Measurements from ENCODE around the gene AKR1D1. TPM values are rescaled to one million over a fixed set of nuclear protein-coding genes. Genes with fewer than 3 reads are reported as not detected.

AKR1D1 gene
- total RNA-seq, 1 experiment from 2014 or later: not detected

GRCh38 chr7:138115047-138115446 is 38.8 kb downstream of the AKR1D1 start:
- intact Hi-C loops (cut with micrococcal nuclease): no loop called here
- POLR2A ChIA-PET (ENCODE audit: unreplicated experiment): no interaction called here
- no peak for DNase-seq
- Histone ChIP-seq H3K36me3 (ENCODE audit: low read depth, low read length) (no peaks in the 10 kb centered on the region), H4K20me1 (ENCODE audit: low read length) (no peaks in the 10 kb centered on the region), H3K4me2 (ENCODE audit: low read length) (no peak overlapping the region), H3F3A (ENCODE audit: low read length, unreplicated experiment) (no peaks in the 10 kb centered on the region), H3K27me3 (ENCODE audit: low read length) (no peaks in the 10 kb centered on the region), H3K4me3 (ENCODE audit: low read length) (no peak overlapping the region), H2AFZ (ENCODE audit: low read length) (no peak overlapping the region), H3K4me1 (ENCODE audit: insufficient read depth, low read length) (peaks cover 6% of the 10 kb centered on the region; the same call in 1 of the 2 replicates), H3K79me2 (ENCODE audit: low read length) (no peaks in the 10 kb centered on the region), H3K9me3 (ENCODE audit: low read length) (no peaks in the 10 kb centered on the region), H3K9ac (ENCODE audit: low read length) (no peak overlapping the region), H3K27ac (ENCODE audit: low read length) (no peak overlapping the region), H3K9me2 (replicated peaks; ENCODE audit: low read length) (no peaks in the 10 kb centered on the region)
- CTCF ChIA-PET: no interaction called here
- ATAC-seq: no peak
- TF ChIP-seq EZH2phosphoT487 (IDR thresholded peaks at IDR 0.05; ENCODE audit: borderline replicate concordance, low read length): no peak
- TF ChIP-seq, protein P1, sequence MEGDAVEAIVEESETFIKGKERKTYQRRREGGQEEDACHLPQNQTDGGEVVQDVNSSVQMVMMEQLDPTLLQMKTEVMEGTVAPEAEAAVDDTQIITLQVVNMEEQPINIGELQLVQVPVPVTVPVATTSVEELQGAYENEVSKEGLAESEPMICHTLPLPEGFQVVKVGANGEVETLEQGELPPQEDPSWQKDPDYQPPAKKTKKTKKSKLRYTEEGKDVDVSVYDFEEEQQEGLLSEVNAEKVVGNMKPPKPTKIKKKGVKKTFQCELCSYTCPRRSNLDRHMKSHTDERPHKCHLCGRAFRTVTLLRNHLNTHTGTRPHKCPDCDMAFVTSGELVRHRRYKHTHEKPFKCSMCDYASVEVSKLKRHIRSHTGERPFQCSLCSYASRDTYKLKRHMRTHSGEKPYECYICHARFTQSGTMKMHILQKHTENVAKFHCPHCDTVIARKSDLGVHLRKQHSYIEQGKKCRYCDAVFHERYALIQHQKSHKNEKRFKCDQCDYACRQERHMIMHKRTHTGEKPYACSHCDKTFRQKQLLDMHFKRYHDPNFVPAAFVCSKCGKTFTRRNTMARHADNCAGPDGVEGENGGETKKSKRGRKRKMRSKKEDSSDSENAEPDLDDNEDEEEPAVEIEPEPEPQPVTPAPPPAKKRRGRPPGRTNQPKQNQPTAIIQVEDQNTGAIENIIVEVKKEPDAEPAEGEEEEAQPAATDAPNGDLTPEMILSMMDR (conservative IDR thresholded peaks at IDR 0.05; ENCODE audit: low read depth, low read length): no peak
- no peak for TF ChIP-seq EZH2 (IDR thresholded peaks at IDR 0.05; ENCODE audit: low read length, unreplicated experiment)
- BruUV-seq (replicated peaks): no TSS peak

GRCh38 chr7:138116141-138116540 is 39.9 kb downstream of the AKR1D1 start:
- no peaks in the 10 kb centered on the region for H3K79me2 ChIP-seq (ENCODE audit: low read length)
- H3K9me2 ChIP-seq (replicated peaks; ENCODE audit: low read length): no peaks in the 10 kb centered on the region
- ChIA-PET POLR2A (ENCODE audit: unreplicated experiment) (no interaction called here), CTCF (no interaction called here)
- intact Hi-C loops (cut with micrococcal nuclease): no loop called here
- no peaks in the 10 kb centered on the region for H3F3A ChIP-seq (ENCODE audit: low read length, unreplicated experiment)
- peaks cover 6% of the 10 kb centered on the region; the same call in 1 of the 2 replicates for H3K4me1 ChIP-seq (ENCODE audit: insufficient read depth, low read length)
- H3K4me2 ChIP-seq (ENCODE audit: low read length): no peak overlapping the region
- H3K9me3 ChIP-seq (ENCODE audit: low read length): no peaks in the 10 kb centered on the region
- no peak overlapping the region for H2AFZ ChIP-seq (ENCODE audit: low read length)
- H4K20me1 ChIP-seq (ENCODE audit: low read length): no peaks in the 10 kb centered on the region
- no peak overlapping the region for H3K4me3 ChIP-seq (ENCODE audit: low read length)
- no peak overlapping the region for H3K27ac ChIP-seq (ENCODE audit: low read length)
- ATAC-seq (peak; percentile 38; the same call in 1 of the 2 replicates), DNase-seq (peak; percentile 68)
- no peaks in the 10 kb centered on the region for H3K27me3 ChIP-seq (ENCODE audit: low read length)
- no peaks in the 10 kb centered on the region for H3K36me3 ChIP-seq (ENCODE audit: low read depth, low read length)
- TF ChIP-seq EZH2phosphoT487 (IDR thresholded peaks at IDR 0.05; ENCODE audit: borderline replicate concordance, low read length) (no peak), EZH2 (IDR thresholded peaks at IDR 0.05; ENCODE audit: low read length, unreplicated experiment) (no peak)
- TF ChIP-seq, protein P1 (conservative IDR thresholded peaks at IDR 0.05; ENCODE audit: low read depth, low read length): no peak
- BruUV-seq (replicated peaks): no TSS peak
- H3K9ac ChIP-seq (ENCODE audit: low read length): no peak overlapping the region

DNA sequence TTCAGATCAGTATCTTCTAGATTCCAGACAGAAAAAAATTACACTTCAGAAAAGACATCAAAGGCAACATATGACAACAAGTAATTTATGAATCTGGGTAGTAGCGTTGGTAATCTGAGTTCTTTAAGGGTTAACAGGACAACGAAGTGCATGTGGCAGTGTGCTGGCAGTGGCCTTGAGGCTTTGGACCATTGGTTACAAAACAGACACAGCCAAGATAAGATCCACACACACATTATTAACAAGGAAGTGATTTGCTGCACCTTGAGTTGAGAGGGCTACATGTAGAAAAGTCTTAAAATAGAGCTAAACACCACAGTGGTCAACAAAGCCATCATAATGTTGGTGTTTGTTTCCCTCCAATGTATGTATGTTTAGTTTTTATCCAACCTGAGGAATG is 40.6 kb downstream of the AKR1D1 start:
- intact Hi-C loops (cut with micrococcal nuclease): no loop called here
- DNase-seq: no peak
- no peak overlapping the region for H3K4me3 ChIP-seq (ENCODE audit: low read length)
- H3K9ac ChIP-seq (ENCODE audit: low read length): no peak overlapping the region
- ATAC-seq: no peak
- no peak overlapping the region for H3K4me2 ChIP-seq (ENCODE audit: low read length)
- no peak overlapping the region for H2AFZ ChIP-seq (ENCODE audit: low read length)
- no peaks in the 10 kb centered on the region for H4K20me1 ChIP-seq (ENCODE audit: low read length)
- ChIA-PET CTCF (no interaction called here), POLR2A (ENCODE audit: unreplicated experiment) (no interaction called here)
- H3K79me2 ChIP-seq (ENCODE audit: low read length): no peaks in the 10 kb centered on the region
- H3K9me3 ChIP-seq (ENCODE audit: low read length): no peaks in the 10 kb centered on the region
- no peaks in the 10 kb centered on the region for H3F3A ChIP-seq (ENCODE audit: low read length, unreplicated experiment)
- peaks cover 6% of the 10 kb centered on the region; the same call in 1 of the 2 replicates for H3K4me1 ChIP-seq (ENCODE audit: insufficient read depth, low read length)
- H3K9me2 ChIP-seq (replicated peaks; ENCODE audit: low read length): no peaks in the 10 kb centered on the region
- no TSS peak for BruUV-seq (replicated peaks)
- H3K27me3 ChIP-seq (ENCODE audit: low read length): no peaks in the 10 kb centered on the region
- TF ChIP-seq, protein P1 (conservative IDR thresholded peaks at IDR 0.05; ENCODE audit: low read depth, low read length): no peak
- no peak for TF ChIP-seq EZH2phosphoT487 (IDR thresholded peaks at IDR 0.05; ENCODE audit: borderline replicate concordance, low read length)
- TF ChIP-seq EZH2 (IDR thresholded peaks at IDR 0.05; ENCODE audit: low read length, unreplicated experiment): no peak
- H3K27ac ChIP-seq (ENCODE audit: low read length): no peak overlapping the region
- H3K36me3 ChIP-seq (ENCODE audit: low read depth, low read length): no peaks in the 10 kb centered on the region
